KOPT-K1 (cell line): ENCODE data around the gene LRP1B.

Experiments used
- H3K27ac ChIP-seq: fragments of 200-600 bp; sonication (generic); 2 replicates; pipeline ENCODE4 v1.5.1; 2016; ENCODE audit warnings: antibody characterized with exemption, mild to moderate bottlenecking, low read depth, low read length; ENCODE audit not compliant: poor library complexity, severe bottlenecking
- H3K36me3 ChIP-seq: fragments of 200-600 bp; sonication (generic); 2 replicates; pipeline ENCODE4 v1.5.1; 2017; ENCODE audit warnings: antibody characterized with exemption, mild to moderate bottlenecking, low read length, moderate library complexity; ENCODE audit not compliant: insufficient read depth
- H3K9me3 ChIP-seq: fragments of 200-600 bp; sonication (generic); 2 replicates; pipeline ENCODE4 v1.5.1; 2017; ENCODE audit warnings: antibody characterized with exemption, low read length, mild to moderate bottlenecking; ENCODE audit not compliant: insufficient read depth, poor library complexity, severe bottlenecking

The LRP1B gene

DNA sequence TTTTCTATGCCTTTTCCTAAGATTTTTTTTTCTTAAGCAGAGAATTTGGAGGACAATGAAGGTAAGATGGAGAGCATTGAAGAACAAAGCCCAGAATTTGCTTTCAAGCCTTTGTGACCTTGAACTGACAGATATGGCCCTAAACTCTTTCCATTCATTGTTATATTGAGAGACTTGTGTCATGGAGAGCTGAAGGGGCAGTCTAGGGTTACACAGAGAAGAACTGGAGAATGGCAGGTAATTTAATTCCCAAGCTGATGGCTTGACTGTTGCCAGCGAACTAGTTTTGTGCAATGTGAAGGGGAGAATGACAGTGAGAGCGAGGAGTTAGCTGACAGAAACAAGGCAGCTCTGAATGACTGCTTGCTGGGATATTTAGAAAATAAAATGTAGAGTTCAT lies 1344.2 kb downstream of the LRP1B start:
- Histone ChIP-seq H3K9me3 (no peaks in the 10 kb centered on the region), H3K36me3 (no peaks in the 10 kb centered on the region), H3K27ac (no peak overlapping the region)

- Histone ChIP-seq H3K9me3 (no peaks in the 10 kb centered on the region), H3K36me3 (no peaks in the 10 kb centered on the region), H3K27ac (no peak overlapping the region)
Observed at GRCh38 chr2:140775411-140775810, 1355.4 kb downstream of the LRP1B start.

DNA sequence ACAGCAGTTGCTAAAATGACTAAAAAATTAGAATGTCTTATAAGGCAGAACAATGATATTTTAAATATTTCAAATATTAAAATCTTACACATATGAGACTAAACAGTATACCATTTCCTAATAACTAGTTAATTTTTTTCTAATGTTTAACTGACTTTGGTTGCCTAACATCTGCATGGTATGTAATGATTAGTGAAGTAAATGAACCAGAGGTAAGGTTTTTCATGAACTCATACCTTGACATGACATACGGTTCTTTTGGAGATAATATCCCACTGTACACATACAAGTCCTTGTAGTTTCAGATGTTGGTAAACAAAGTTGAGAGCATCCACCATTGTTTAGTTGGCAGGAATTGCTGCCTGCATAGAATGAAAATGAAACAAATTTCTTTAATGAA lies 1360.2 kb downstream of the LRP1B start:
- no peak overlapping the region for H3K27ac ChIP-seq
- H3K36me3 ChIP-seq, result no peaks in the 10 kb centered on the region
- no peaks in the 10 kb centered on the region for H3K9me3 ChIP-seq

- Histone ChIP-seq H3K27ac (no peak overlapping the region), H3K36me3 (no peaks in the 10 kb centered on the region), H3K9me3 (no peaks in the 10 kb centered on the region)
Observed at GRCh38 chr2:140761807-140762206, 1369.0 kb downstream of the LRP1B start.

- no peak overlapping the region for H3K27ac ChIP-seq
Observed at GRCh38 chr2:140759426-140760156, 1371.2 kb downstream of the LRP1B start.

DNA sequence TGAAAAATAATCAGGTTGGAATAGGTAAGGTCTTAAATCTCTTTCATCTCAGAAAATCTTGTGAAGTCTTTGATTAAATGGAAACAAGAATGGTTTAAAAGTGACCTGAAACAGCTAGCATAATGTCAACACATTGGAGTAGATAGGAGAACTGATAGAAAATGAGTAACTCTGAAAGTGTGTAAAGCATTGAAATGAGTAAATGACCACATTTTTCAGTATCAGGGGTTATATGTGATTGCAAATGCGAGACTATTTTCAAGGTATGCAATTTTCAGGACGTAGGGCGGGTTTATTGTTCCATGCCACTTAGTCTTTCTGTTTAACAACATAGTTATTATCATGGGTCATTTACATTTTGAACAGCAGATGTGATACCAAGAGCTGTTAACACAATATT lies 1383.2 kb downstream of the LRP1B start:
- no peaks in the 10 kb centered on the region for H3K9me3 ChIP-seq
- no peaks in the 10 kb centered on the region for H3K36me3 ChIP-seq
- no peak overlapping the region for H3K27ac ChIP-seq

More at GRCh38 chr2:140759426-140760156, 1371.2 kb downstream of the LRP1B start:
- Histone ChIP-seq H3K36me3 (no peaks in the 10 kb centered on the region), H3K9me3 (no peaks in the 10 kb centered on the region)

- H3K9me3 ChIP-seq, result no peaks in the 10 kb centered on the region
- H3K36me3 ChIP-seq, result no peaks in the 10 kb centered on the region
- no peak overlapping the region for H3K27ac ChIP-seq
Observed at GRCh38 chr2:140747090-140747489, 1383.7 kb downstream of the LRP1B start.

GRCh38 chr2:140744379-140744778 lies 1386.4 kb downstream of the LRP1B start:
- H3K9me3 ChIP-seq, result no peaks in the 10 kb centered on the region
- H3K27ac ChIP-seq, result no peak overlapping the region
- H3K36me3 ChIP-seq, result no peaks in the 10 kb centered on the region

DNA sequence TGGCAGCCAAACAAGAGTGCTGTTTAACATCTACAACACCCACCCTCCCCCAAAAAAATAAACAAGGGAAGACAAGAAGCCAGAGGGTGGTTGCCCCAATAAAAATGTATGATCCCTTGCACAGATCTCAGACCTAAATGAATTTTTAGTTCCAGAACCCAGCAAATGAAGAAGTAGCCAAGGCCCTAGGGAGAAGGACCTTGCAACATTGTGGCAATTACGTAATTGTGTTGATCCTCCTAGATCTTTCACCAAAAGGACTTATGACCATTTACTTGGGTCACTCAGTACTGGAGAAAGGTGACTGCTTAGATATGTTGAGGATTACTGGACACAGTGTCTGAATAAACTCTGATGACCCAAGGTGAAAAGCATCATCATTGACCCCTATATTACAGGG lies 1393.8 kb downstream of the LRP1B start:
- Histone ChIP-seq H3K27ac (no peak overlapping the region), H3K9me3 (no peaks in the 10 kb centered on the region), H3K36me3 (no peaks in the 10 kb centered on the region)

DNA sequence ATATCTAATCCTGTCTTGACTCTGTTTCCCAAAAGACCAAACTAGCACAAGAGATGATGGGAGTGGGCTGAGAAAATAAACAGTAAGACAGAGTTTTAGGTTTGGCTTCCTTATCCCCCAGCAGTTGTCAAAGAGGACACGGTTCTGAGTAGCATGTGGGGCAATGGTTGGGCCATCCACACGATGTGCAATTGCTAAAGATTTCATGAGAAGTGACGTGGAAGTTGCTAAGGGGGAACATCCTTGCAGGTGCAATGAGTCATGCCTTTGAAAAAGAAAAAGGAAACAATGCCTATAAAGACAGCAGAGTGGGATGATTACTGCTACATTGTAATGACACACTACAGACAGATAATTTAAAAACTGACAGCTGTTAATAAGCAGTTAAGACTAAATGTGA lies 1395.8 kb downstream of the LRP1B start:
- no peak overlapping the region for H3K27ac ChIP-seq
- no peaks in the 10 kb centered on the region for H3K9me3 ChIP-seq
- no peaks in the 10 kb centered on the region for H3K36me3 ChIP-seq

DNA sequence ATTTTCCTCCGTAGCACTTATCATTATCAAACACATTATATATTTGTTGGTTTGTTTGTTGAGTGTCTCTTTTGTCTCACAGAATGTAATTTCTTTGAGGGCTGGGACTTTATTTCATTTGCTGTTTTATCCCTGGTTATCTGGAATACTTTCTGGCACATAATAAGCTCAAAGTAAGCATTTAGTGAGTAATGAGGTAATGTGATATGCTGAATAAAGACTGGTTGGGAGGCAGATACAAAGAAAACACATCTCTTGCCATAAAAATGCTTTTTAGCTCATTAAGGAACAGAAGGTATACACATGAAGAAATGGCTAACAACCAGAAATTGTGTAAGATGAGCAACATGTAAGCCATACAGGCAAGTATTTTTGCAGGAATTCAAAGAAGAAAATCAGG lies 1411.8 kb downstream of the LRP1B start:
- Histone ChIP-seq H3K27ac (no peak overlapping the region), H3K9me3 (no peaks in the 10 kb centered on the region)

GRCh38 chr2:140717481-140717880 lies 1413.3 kb downstream of the LRP1B start:
- no peak overlapping the region for H3K27ac ChIP-seq
- no peaks in the 10 kb centered on the region for H3K36me3 ChIP-seq
- H3K9me3 ChIP-seq, result no peaks in the 10 kb centered on the region

More for the DNA sequence above, 1411.8 kb downstream of the LRP1B start:
- no peaks in the 10 kb centered on the region for H3K36me3 ChIP-seq

DNA sequence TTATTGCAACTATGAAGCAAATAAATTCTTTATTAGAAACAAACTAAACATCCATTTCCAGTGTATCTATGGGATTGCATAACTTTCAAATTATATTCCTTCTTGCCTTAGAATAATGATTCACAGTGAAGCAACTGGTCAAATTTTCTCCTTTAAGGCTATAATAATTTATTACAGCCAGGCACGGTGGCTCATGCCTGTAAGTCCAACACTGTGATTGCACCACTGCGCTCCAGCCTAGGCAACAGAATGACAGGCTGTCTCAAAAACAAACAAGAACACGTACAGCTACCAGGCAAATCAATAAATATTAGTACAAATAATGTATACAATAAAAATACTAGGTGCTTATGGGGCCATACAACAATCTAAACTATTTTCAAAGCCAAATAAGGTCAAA lies 1416.2 kb downstream of the LRP1B start:
- no peak overlapping the region for H3K27ac ChIP-seq

DNA sequence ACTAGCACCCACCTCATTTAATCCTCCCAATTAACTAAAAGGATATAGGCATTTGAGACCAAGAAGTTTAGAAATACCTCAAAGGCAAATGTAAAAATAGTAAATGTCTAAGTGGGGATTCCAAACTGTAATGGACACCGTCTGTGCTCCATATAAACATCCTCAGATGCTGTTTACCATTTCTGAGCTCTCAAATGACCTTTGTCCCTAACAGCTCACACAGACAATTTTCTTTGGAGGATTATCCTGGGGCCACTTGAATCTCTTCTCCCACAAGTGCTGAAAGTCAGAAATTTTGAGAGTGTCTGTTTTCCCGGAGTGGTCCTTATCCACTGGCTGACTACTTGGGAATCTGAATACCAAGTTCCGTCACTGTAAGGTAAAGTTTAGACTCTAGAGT lies 1418.9 kb downstream of the LRP1B start:
- no peaks in the 10 kb centered on the region for H3K9me3 ChIP-seq
- H3K36me3 ChIP-seq, result no peaks in the 10 kb centered on the region
- no peak overlapping the region for H3K27ac ChIP-seq

More for the DNA sequence above, 1416.2 kb downstream of the LRP1B start:
- H3K9me3 ChIP-seq, result no peaks in the 10 kb centered on the region
- H3K36me3 ChIP-seq, result no peaks in the 10 kb centered on the region

- Histone ChIP-seq H3K9me3 (no peaks in the 10 kb centered on the region), H3K36me3 (no peaks in the 10 kb centered on the region), H3K27ac (no peak overlapping the region)
Observed at GRCh38 chr2:140701726-140702125, 1429.1 kb downstream of the LRP1B start.

DNA sequence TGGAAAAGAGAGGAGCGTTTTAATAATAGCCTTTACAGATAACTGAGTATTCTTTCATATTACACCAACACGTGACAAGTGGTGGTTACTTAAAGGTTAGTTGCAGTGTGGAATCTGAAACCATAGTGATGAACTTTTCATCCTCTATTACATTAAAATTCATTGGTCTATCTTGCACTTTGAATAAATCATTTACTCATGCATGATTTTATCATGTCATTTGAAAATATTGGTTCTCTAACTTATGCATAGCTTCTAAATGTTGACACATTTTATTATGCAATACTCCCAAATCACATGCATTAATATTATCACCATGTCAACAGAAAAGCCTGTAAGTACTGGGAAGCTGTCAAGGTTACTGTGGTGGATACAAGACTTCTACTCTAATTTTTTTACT lies 1432.2 kb downstream of the LRP1B start:
- Histone ChIP-seq H3K9me3 (no peaks in the 10 kb centered on the region), H3K27ac (no peak overlapping the region), H3K36me3 (no peaks in the 10 kb centered on the region)
